Fibroblast of pulmonary artery (primary cell): Measurements from ENCODE around the gene IFI16.
A peak's percentile ranks its signal among the peaks of the same experiment; 100 is the strongest.

Experiments
- DNase-seq: peaks from one replicate; pipeline ENCODE4 v3.0.0-alpha.2; 2010; ENCODE audit warnings: low read depth
- H3K4me3 ChIP-seq: replicated peaks from 2 replicates; pipeline ENCODE4 v1.5.1; 2011; ENCODE audit warnings: low read depth, mild to moderate bottlenecking, control low read depth, low read length, moderate library complexity
- TF ChIP-seq, protein P1 (sequence below): IDR thresholded peaks from 2 replicates; pipeline ENCODE4 v1.5.1; 2011; ENCODE audit warnings: mild to moderate bottlenecking, control low read depth, low read length, inconsistent platforms; ENCODE audit errors: missing control alignments

IFI16 gene

DNA sequence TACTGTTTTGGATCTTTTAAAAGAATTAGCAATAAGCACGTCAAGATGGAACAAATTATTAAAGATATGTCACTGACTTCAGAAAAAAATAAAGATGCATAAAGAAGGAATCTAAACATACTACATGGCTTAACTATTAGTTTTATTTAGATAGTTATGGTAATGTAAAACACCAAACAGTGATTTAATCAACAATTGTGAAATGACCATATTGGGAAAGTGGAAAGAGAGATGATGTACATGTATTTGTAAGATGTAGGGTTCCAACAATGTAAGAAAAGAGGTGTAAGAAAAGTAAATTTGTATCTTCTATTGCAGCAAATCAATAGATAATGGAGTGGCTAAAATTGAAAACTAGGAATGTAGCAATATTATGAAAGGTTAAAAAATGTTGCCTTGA, 73.3 kb downstream of the IFI16 start:
- H3K4me3 ChIP-seq: no peak overlapping the region
- DNase-seq: no peak
- TF ChIP-seq, protein P1, sequence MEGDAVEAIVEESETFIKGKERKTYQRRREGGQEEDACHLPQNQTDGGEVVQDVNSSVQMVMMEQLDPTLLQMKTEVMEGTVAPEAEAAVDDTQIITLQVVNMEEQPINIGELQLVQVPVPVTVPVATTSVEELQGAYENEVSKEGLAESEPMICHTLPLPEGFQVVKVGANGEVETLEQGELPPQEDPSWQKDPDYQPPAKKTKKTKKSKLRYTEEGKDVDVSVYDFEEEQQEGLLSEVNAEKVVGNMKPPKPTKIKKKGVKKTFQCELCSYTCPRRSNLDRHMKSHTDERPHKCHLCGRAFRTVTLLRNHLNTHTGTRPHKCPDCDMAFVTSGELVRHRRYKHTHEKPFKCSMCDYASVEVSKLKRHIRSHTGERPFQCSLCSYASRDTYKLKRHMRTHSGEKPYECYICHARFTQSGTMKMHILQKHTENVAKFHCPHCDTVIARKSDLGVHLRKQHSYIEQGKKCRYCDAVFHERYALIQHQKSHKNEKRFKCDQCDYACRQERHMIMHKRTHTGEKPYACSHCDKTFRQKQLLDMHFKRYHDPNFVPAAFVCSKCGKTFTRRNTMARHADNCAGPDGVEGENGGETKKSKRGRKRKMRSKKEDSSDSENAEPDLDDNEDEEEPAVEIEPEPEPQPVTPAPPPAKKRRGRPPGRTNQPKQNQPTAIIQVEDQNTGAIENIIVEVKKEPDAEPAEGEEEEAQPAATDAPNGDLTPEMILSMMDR: no peak

- no peak overlapping the region for H3K4me3 ChIP-seq
- DNase-seq: no peak
- TF ChIP-seq, protein P1: no peak
Observed at GRCh38 chr1:159084152-159084551, 74.4 kb downstream of the IFI16 start.

DNA sequence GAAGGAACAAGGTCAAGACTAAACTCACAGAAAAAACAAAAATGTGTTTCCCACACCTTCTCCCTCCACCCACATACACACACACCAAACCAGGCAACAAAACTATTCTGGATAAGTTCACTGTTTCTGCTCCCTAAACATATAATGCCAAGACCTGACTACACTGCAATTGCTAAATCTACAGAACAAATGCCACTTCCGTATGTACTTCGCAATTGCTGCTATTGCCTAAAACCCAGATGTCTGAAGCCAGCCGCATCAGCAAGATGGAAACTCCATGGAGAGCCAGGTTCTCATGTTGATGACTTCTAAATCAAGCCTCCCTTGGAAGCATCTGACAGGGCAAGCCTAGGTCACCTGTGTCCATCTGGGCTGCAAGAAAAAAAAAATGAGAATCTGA, 75.2 kb downstream of the IFI16 start:
- TF ChIP-seq, protein P1: no peak
- DNase-seq: no peak
- H3K4me3 ChIP-seq: no peak overlapping the region

- TF ChIP-seq, protein P1: no peak
- H3K4me3 ChIP-seq: no peak overlapping the region
- peak; percentile 80 for DNase-seq
Observed at GRCh38 chr1:159088050-159088449, 78.3 kb downstream of the IFI16 start.

- TF ChIP-seq, protein P1: no peak
- no peak overlapping the region for H3K4me3 ChIP-seq
- DNase-seq: no peak
Observed at GRCh38 chr1:159088546-159089183, 79.0 kb downstream of the IFI16 start.

DNA sequence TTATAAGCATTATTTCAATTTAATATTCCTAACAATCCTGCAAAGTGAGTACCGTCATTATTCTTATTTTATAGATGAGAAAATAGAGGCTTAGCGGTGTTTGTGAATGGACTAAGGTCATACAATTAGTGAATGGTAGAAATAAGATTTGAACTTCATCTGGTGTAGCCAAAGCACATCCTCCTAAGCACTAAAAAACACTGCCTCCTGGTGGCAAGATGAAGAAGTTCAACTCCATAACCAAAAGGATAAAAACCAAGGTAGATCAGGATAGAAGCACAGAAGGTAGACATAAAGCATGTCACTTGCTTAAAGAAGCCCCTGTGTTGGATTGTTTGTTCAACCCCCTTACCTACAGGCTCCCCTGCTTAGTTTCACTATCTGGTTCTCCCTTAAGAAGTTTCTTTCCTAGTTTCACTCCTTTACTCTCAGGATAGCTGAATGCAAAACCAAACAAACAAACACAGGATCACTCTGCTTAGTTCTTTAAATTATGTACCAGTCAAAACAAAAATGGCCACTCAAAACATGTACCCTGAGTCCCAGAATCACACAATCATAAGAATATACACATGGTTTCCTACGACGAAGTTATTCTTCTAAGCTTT, 79.6 kb downstream of the IFI16 start:
- DNase-seq: no peak
- no peak overlapping the region for H3K4me3 ChIP-seq

More for the DNA sequence above, 79.6 kb downstream of the IFI16 start:
- TF ChIP-seq, protein P1: peak; percentile 52
